GM08714 (cell line): ENCODE data around the gene MMP21.

Source experiments
- H3K4me3 ChIP-seq: fragments of 200-500 bp; sonication (Bioruptor generic); 2 replicates; pipeline ENCODE4 v1.5.1; 2014; ENCODE audit warnings: mild to moderate bottlenecking, low read length, inconsistent platforms
- ZNF274 ChIP-seq: IDR thresholded peaks from 2 replicates; pipeline ENCODE4 v1.6.1; 2012; ENCODE audit warnings: mild to moderate bottlenecking, low read depth, low read length

MMP21 gene

DNA sequence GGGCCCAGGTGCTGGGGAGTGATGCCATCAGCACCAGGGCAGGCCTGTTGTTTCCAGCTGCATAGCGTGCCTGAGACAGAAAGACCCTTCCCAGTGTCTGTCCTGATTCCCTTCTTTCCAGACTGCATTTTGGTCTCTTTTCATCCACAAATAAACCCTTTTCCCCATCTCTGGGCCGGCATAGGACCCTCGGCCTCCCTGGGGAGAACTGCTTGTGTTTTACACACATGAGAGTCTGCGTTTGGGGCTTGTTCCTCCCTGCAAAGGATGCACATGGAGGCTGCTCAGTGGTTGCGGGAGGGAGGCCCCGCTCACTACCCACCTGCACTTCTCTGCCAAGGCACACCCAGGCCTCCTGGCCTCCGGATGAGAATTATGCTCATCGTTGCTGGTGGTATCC lies 5.8 kb upstream of the MMP21 start:
- TF ChIP-seq ZNF274, result no peak
- no peak overlapping the region for H3K4me3 ChIP-seq

DNA sequence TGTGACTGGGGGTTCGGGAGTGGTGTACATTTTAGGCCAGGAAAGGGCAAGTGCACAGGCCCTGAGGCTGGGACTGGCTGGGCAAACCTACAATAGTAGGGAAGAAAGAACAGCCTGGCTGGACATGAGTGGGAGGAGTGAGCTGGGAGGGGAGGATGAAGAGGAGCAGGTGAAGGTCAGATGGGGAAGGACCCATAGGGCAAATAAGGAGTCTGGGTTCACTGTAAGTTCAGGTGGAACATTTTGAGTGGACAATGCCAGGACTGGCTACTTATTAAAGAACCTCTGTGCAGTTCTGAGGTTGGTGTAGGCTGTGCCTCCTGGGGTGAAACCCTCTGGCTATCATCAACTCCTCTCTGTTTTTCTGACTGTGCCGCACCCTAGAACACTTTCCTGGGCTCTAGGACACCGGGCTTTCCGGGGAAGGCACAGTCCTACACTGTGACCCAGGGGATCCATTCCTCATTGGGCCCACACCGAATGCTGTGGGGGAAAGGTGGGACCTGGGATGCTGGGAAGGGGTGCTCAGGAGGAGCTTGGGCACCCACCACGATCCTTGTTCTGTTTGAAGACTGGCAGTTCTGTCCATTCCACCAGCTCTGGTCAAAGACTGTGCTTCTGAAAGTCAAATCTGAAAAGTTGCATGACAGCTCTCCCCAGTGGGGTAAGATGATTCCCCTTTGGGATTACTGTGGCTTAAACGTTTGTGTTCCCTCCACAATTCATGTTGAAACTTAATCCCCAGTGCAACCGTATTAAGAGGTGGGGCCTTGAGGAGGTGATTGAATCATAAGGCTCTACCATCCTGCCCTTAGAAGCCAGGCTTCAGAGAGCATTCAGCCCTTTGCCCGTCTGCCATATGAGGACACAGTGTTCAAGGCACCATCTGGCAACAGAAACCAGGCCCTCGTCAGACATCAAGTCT lies 4.0 kb upstream of the MMP21 start:
- H3K4me3 ChIP-seq, result no peak overlapping the region
- no peak for TF ChIP-seq ZNF274

DNA sequence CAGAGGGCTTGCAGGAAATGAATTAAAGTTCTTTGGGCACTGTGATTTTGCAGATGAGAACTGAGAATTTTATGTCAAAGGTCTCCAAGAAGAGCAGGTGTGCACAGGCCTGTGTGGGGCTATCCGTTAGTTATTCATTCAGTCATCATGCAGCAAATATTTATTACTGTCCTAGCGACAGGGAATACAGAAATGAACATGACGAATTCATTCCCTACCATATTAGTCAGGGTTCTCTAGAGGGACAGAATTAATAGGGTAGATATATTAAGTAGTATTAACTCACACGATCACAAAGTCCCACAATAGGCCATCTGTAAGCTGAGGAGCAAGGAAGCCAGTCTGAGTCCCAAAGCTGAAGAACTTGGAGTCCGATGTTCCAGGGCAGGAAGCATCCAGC lies 2.9 kb upstream of the MMP21 start:
- no peak overlapping the region for H3K4me3 ChIP-seq
- no peak for TF ChIP-seq ZNF274

DNA sequence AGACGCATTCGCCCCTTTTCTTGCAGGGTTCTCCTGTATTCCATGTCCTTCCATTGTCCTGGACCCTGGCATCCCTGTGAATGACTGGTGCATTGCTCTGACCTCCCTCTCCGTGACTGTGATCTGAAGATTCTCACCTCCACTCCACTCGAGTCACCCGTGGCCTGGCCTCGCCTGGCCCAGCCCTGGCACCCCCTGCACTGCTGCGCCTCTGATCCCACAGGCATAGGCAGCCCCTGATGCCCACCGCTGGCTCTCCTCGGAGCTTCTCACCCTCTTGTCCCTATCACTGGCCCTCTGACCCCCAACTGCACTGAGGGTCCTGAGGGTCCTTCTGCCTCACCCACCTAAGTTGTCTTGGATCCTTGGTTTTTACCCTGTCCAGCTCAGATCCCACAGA lies 2.2 kb upstream of the MMP21 start:
- TF ChIP-seq ZNF274, result no peak
- no peak overlapping the region for H3K4me3 ChIP-seq

DNA sequence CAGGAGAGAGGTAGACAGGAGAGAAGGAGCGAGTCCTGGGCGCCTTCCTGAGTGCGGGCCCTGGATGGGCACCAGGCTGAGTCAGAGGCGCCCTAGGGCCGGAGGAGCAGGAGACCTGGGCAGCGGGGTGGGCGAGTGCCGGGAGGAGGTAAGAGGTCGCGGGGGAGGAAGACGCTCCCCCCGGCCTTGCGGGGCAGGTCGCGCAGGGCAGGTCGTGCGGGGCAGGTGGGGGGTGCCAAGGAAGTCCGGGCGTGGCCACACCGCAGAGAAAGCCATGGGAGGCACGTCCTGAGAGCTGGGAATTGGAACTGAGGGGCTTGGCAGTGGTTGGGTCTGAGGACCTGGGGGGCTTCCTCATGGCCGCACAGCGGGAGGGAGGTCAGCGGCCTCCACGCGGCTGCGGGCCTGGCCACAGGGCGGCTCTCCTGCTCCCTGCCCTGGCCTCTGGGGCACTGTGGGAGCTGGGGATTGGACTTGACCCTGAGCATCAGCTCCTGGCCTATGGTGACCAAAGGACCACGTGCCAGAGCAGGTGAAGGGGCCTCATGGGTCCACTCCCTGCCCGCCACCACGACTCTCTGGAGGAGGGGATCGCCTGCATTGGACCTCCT lies 935 bp downstream of the MMP21 start:
- TF ChIP-seq ZNF274, result no peak
- H3K4me3 ChIP-seq, result no peak overlapping the region

DNA sequence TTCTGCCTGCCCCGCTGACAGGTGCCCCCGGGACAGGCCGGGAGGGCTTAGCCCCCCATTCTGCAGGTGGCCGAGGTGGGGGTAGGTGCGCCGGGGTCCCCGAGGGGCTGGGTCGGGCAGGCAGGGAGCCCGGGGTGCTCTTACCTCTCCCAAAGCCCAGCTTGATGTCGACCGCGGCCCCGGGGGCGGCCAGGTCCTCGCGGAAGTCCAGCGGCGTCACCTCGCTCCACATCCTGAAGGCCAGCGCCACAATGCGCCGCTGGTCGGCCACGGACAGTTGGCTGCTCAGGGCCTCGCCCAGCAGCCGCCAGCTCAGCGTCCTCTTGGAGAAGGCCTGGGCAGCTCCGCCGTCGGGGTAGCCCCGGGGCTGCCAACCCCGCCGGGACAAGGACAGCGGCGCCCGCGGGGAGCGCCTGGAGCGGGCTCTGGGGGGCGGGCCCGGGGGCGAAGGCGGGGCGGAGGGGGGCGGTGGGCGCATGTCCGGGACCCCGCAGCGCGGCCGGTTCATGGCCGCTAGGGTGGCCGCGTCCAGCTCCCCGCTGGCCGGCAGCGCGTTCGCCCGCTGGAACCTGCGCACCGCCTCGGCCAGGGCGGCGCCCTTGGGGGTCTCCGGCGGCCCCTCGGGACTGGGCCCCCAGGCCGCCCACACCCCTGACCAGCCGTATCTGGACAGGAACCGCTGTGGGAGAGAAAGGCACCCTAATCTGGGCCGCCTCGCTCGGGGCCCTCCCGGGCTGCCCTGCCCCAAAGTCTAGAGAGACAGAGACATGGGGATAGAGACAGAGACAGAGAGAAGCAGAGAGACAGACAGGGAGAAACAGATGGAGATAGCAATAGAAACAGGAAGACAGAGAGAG lies 1.7 kb downstream of the MMP21 start:
- no peak for TF ChIP-seq ZNF274
- H3K4me3 ChIP-seq, result no peak overlapping the region

DNA sequence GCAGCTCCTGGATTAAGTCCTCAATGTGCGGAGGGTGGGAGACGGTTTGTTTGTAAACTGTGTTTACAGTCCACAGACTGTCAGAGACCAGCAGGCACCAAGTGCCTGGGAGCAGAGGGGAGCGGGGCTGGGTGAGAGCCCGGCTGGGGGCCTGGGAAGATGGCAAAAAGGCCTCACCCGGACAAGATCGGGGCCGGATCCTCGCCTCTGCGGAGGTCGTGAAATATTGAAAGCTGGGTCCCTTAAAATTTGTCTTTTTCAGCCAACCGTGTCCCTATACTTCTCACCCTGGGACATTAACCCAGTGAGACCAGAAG lies 2.8 kb downstream of the MMP21 start:
- H3K4me3 ChIP-seq, result no peak overlapping the region
- no peak for TF ChIP-seq ZNF274

DNA sequence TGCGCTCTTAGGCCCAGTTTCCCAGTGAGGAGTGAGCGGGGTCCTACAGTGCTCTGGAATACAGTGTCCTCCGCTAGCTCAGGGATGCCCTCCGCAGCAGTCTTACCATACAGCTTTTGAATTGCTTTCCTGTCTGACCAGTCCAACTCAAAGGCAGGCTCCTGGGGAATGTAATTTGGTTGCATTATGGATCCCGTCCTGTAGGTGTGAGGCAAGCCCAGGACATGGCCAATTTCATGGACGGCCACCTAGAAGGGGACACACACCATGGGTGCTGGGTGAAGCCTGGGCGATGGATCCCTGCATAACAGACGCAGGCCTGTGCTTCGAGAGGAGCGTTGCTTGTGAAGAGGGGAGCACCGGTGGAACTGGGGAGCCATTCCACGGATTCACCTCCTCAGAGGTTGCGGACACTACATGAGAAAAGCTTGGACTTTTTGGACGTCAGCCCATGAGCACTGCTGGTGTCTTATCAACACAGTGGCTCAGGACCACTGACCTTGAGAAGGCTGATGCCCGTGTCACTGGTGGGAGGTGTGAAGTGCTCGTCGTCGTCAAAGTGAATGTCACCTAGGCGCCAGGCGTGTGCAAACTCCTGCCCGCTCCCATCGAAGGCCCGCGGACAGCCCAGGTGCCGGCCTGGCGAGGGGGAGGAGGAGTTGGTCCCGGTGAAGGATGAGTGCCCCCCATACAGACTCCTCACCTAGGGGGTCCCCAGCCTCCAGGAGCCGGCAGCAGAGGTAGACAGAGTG lies 3.3 kb downstream of the MMP21 start:
- H3K4me3 ChIP-seq, result no peak overlapping the region
- no peak for TF ChIP-seq ZNF274

DNA sequence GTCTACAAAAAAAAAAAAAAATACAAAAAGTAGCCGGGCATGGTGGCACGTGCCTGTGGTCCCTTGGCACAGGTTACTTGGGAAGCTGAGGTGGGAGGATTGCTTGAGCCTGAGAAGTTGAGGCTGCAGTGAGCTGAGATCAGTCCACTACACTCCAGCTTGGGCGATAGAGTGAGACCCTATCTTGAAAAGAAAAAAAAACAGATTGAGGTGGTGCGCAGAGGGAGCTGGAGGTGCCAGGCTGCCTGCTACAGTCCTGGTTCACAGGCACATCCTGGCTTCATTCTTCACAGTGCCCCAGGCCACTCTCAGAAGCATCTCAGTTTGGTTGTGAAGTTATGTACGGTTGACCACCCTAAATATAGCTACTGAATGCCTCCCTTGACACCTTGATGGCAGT lies 4.8 kb downstream of the MMP21 start:
- TF ChIP-seq ZNF274, result no peak

DNA sequence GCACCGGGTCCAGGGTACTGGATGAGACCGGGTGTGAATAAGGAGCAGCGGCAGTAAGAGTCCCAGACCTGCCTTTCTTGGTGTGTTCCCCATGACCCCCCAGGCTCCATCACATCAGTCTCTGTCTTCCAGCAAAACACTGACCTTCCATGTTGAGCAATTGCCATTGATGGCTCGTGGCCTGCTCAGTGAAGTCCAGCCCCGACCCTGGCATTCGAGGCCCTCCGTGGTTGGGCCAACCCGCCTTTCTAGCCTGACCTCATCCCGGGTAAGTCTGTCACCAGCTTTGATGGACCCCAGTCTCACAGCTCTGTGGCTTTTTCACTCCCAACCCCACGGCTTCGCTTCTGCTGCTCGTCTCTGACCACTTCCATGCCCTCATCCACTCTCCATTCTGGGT lies 6.4 kb downstream of the MMP21 start:
- TF ChIP-seq ZNF274, result no peak
- H3K4me3 ChIP-seq, result no peak overlapping the region

More for the DNA sequence above, 4.8 kb downstream of the MMP21 start:
- H3K4me3 ChIP-seq, result no peak overlapping the region

DNA sequence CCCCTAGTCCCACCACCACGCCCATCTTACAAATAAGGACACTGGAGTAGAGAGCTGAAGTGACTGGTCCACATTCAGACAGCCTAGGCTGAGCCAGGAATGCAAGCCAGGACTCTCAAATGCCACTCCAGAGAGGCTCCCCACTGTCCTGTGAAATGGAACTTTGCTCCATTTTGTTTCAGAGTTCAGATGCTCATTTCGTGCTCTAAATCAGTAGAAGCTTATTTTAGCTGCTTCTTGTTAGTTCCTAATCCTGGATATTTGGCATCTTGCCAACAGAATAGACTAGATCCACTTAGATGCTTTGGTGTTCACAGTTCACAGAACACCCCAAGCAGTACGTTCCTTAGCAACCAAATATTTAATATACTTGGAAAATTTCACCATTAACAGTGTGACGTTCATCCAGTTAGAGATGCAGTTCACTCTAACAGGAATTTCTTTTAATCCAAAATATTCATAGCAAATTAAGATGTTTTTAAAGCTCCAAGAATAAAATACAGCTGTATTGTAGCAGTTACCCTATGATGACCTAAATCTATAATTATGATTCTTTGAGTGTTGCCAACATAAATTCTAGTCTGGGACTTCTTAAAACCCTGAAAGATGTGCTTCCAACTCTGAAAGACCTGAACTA lies 7.3 kb downstream of the MMP21 start:
- no peak for TF ChIP-seq ZNF274
- no peak overlapping the region for H3K4me3 ChIP-seq

DNA sequence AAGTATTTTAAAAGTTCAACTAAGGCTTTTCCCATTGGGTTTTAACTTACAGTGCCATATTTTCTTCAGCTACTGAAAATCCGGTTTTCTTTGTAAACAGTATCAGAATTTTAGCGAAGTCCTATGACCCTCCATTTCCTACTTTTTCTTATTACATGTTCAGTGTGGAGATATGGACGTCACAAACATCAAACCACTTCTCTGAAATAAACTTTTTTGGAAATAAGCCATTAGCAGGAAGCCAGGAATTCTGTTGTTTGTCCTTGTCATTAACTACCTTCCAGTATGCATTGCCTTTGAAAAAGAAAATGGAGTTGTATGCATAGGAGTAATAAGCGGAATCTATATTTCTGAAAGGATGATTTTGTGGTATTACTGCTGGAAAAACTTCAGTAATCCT lies 9.1 kb downstream of the MMP21 start:
- TF ChIP-seq ZNF274, result no peak
- no peak overlapping the region for H3K4me3 ChIP-seq

DNA sequence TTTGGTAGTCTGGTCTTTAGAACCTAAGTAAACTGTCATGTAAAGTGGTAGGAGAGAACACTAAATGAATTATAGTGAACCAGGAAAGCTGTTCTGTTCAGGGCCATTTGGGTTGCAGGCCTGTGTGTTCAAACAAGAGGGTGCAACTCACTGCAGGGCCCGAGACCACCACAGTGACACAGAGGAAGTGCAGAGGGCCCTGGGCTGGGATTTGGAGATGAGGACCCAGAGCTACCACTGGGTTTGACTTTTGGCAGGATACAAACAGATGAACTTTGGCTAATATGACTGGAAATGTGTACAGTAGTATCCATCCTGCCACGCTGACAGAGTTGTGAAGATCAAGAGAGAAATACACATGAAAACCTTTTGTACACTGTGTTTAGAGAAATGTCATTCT lies 9.8 kb downstream of the MMP21 start:
- H3K4me3 ChIP-seq, result no peak overlapping the region
- no peak for TF ChIP-seq ZNF274
